ENCODE results near the gene BMP8A.

BMP8A gene

GRCh38 chr1:39567302-39567701 lies 75.9 kb downstream of the BMP8A start:
- DNase-seq (ENCODE audit: low read depth in 3 of 3, low spot score in 1 of 3): no peak

GRCh38 chr1:39568208-39568607 lies 76.8 kb downstream of the BMP8A start:
- no peak for DNase-seq (ENCODE audit: low read depth in 3 of 3, low spot score in 1 of 3)

GRCh38 chr1:39569034-39569433 lies 77.6 kb downstream of the BMP8A start:
- DNase-seq (ENCODE audit: low read depth in 3 of 3, low spot score in 1 of 3): no peak

GRCh38 chr1:39570477-39571177 lies 79.2 kb downstream of the BMP8A start:
- DNase-seq (ENCODE audit: low read depth in 3 of 3, low spot score in 1 of 3): no peak

GRCh38 chr1:39571178-39571483 lies 79.7 kb downstream of the BMP8A start:
- no peak for DNase-seq (ENCODE audit: low read depth in 3 of 3, low spot score in 1 of 3)

GRCh38 chr1:39572379-39573096 lies 81.1 kb downstream of the BMP8A start:
- no peak for DNase-seq (ENCODE audit: low read depth in 3 of 3, low spot score in 1 of 3)

- no peak for DNase-seq (ENCODE audit: low read depth in 3 of 3, low spot score in 1 of 3)
Measured at GRCh38 chr1:39573097-39573465, 81.6 kb downstream of the BMP8A start.

- DNase-seq (ENCODE audit: low read depth in 3 of 3, low spot score in 1 of 3): no peak
Measured at GRCh38 chr1:39573736-39574624, 82.5 kb downstream of the BMP8A start.

- DNase-seq (ENCODE audit: low read depth in 3 of 3, low spot score in 1 of 3): no peak
Measured at GRCh38 chr1:39574646-39575045, 83.2 kb downstream of the BMP8A start.
